ENCODE data around the gene IQCM. TPM values are rescaled to one million over a fixed set of nuclear protein-coding genes. Genes with fewer than 3 reads are reported as not detected.
A peak's percentile ranks its signal among the peaks of the same experiment; 100 is the strongest.
"Not testable (repeated sequence)": the region's sequence is repeated elsewhere in the genome, so short reads cannot be mapped to it uniquely, and the experiment has no call there.

IQCM gene
- total RNA-seq, 1 donor: not detected

DNA sequence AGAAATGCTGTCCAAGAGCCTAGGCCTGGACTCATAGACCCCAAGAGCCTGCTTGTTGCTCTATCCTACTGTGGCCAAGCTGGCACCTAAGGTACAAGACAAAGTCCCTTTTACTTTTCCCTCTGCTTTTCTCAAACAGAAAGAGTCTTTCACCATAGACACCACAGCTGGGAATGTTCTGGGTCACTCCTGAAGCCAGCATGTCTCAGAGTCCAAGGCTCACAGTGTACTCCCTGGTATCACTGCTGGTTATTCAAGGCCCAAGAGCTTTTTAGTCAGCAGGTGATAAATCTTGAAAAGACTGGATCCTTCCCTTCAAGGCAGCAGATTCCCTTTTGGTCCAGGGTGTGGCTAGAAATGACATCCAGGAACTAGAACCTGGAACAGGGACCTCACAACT, 328.8 kb downstream of the IQCM start:
- DNase-seq (ENCODE audit: low read depth): no peak
- no peak overlapping the region for H3K4me3 ChIP-seq (ENCODE audit: low read depth, low read length)
- TF ChIP-seq, protein P1, sequence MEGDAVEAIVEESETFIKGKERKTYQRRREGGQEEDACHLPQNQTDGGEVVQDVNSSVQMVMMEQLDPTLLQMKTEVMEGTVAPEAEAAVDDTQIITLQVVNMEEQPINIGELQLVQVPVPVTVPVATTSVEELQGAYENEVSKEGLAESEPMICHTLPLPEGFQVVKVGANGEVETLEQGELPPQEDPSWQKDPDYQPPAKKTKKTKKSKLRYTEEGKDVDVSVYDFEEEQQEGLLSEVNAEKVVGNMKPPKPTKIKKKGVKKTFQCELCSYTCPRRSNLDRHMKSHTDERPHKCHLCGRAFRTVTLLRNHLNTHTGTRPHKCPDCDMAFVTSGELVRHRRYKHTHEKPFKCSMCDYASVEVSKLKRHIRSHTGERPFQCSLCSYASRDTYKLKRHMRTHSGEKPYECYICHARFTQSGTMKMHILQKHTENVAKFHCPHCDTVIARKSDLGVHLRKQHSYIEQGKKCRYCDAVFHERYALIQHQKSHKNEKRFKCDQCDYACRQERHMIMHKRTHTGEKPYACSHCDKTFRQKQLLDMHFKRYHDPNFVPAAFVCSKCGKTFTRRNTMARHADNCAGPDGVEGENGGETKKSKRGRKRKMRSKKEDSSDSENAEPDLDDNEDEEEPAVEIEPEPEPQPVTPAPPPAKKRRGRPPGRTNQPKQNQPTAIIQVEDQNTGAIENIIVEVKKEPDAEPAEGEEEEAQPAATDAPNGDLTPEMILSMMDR (IDR thresholded peaks at IDR 0.05; ENCODE audit: insufficient read depth, low read depth, low read length): no peak

DNA sequence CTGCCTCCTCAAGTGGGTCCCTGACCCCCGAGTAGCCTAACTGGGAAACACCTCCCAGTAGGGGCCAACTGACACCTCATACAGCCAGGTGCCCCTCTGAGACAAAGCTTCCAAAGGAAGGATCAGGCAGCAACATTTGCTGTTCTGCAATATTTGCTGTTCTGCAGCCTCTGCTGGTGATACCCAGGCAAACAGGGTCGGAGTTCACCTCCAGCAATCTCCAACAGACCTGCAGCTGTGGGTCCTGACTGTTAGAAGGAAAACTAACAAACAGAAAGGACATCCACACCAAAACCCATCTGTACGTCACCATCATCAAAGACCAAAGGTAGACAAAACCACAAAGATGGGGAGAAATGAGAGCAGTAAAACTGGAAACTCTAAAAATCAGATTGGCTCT, 347.0 kb downstream of the IQCM start:
- DNase-seq (ENCODE audit: low read depth); H3K4me3 ChIP-seq (ENCODE audit: low read depth, low read length): not testable (repeated sequence)

DNA sequence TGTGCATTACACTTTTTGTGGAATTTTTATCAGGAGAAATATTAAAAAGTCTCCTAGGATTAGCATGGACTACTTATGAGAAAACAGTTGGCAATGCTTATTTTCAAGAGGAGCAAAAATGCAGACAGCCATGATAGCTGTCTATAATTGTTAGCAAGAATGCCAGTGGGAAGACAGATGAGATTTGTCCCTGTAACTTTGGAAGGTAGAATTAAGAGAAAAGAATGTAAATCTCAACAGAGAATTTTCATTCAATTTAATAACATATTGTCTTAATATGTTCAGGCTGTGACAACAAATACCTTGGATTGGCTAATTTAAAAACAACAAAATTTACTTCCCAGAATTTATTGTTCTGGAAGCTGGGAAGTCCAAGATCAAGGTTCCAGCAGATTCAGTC, 349.2 kb downstream of the IQCM start:
- H3K4me3 ChIP-seq (ENCODE audit: low read depth, low read length): no peak overlapping the region
- TF ChIP-seq, protein P1 (IDR thresholded peaks at IDR 0.05; ENCODE audit: insufficient read depth, low read depth, low read length): no peak
- peak; percentile 3 for DNase-seq (ENCODE audit: low read depth)

DNA sequence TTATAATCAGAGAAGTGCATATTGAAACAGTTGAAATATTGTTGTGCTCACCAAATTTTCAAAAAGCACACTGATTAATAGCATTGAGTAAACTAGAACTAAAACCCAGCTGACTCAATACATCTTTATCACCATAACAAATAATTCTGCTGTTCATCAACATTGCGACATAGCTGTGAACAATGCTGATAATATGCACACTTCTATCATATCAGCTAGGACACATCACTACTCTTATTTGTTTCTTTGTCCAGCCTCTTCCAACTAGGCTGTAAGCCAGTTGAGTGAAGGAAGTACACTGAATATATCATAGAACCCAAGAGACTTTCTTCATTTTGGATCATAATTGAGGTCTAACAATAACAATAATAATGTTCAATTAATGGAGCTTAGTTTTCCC, 349.7 kb downstream of the IQCM start:
- TF ChIP-seq, protein P1 (IDR thresholded peaks at IDR 0.05; ENCODE audit: insufficient read depth, low read depth, low read length): no peak
- no peak overlapping the region for H3K4me3 ChIP-seq (ENCODE audit: low read depth, low read length)
- DNase-seq (ENCODE audit: low read depth): peak; percentile 37

DNA sequence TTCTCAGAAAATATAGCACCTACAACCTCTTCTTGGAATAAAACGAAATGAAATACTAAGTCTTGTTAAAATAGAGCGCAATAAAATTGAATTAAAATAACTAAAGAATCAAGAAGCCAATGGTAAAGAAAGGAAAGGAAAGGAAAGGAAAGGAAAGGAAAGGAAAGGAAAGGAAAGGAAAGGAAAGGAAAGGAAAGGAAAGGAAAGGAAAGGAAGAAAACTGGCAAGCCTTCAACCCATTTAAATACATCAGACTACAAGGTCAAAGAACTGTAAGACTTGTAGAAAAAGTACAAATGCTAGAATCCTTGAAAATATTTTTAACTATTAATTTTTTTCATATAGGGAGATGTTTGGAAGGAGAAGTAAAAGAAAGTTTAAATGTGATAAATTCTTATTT, 372.1 kb downstream of the IQCM start:
- no peak for DNase-seq (ENCODE audit: low read depth)
- H3K4me3 ChIP-seq (ENCODE audit: low read depth, low read length): no peak overlapping the region
- TF ChIP-seq, protein P1 (IDR thresholded peaks at IDR 0.05; ENCODE audit: insufficient read depth, low read depth, low read length): no peak

DNA sequence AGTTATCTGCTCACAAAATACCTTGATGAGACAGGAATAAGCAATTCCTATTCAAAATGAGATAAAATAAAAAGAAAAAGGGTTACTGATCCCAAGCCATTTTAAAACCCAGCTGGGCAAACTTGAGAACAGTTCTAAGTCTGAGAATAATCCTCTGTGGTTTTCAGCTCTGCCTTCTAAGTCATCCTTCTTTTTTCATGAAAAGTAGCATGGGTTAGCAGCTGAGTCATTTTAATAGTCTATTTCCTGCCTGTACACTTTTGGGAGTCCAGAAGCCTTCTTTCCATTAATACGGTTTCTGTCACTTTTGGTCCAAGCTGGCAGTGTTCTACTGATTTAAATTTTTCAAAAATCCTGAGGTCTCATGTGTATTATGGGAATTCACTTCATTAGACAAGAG, 374.3 kb downstream of the IQCM start:
- no peak for DNase-seq (ENCODE audit: low read depth)
- TF ChIP-seq, protein P1 (IDR thresholded peaks at IDR 0.05; ENCODE audit: insufficient read depth, low read depth, low read length): no peak
- no peak overlapping the region for H3K4me3 ChIP-seq (ENCODE audit: low read depth, low read length)

DNA sequence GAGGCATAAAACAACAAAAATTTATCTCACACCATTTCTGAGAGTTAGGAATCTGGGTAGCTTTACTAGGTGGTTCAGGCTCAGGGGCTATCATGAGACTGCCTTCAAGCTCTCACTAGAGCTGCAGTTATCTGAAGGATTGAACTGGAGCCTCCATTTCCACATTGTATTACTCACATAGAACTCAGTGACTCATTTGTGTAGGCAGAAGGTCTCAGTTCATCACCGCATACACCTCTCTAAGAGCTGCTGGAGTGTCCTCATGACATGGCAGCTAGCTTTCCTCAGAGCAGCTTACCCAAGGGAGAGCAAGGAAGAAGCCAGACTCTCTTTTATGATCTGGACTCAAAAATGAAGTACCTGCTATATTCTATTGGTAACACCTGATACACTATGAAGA, 389.2 kb downstream of the IQCM start:
- DNase-seq (ENCODE audit: low read depth): no peak
- no peak overlapping the region for H3K4me3 ChIP-seq (ENCODE audit: low read depth, low read length)
- TF ChIP-seq, protein P1 (IDR thresholded peaks at IDR 0.05; ENCODE audit: insufficient read depth, low read depth, low read length): no peak

Data from fibroblast of villous mesenchyme (primary cell).